ENCODE measurements around the gene CTXN1. TPM values are rescaled to one million over a fixed set of nuclear protein-coding genes. Genes with fewer than 3 reads are reported as not detected.

Gene CTXN1
- total RNA-seq, 1 experiment from 2014 or later: 54.5 TPM

DNA sequence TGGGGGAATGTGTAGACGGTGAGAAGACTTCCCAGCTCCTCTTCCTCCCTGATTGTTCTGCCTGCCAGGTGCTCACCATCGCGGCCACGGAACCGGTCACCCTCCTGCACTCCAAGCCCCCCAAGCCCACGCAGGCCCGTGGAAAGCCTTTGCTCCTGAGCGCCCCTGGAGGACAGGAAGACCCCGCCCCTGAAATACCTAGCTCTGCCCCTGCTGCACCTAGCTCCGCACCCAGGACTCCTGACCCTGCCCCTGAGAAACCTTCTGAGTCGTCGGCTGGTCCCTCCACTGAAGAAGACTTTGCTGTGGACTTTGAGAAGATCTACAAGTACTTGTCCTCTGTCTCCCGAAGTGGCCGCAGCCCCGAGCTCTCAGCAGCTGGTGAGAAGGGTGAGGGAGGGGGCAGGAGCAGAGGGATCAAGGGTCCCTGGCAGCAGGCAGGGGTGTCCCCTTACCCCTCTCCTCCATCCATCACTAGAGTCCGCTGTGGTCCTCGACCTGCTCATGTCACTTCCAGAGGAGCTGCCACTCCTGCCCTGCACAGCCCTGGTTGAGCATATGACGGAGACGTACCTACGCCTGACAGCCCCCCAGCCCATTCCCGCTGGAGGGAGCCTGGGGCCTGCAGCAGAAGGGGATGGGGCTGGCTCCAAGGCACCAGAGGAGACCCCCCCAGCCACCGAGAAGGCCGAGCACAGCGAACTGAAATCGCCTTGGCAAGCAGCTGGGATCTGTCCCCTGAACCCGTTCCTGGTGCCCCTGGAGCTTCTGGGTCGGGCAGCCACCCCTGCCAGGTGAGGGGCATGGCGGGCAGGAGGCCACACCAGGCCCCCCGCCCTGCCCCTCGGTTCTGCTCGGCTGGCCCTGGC, 3.7 kb downstream of the CTXN1 start:
- POLR2A ChIA-PET (ENCODE audit: unreplicated experiment): no interaction called here
- H3K4me3 ChIP-seq: no peak overlapping the region

DNA sequence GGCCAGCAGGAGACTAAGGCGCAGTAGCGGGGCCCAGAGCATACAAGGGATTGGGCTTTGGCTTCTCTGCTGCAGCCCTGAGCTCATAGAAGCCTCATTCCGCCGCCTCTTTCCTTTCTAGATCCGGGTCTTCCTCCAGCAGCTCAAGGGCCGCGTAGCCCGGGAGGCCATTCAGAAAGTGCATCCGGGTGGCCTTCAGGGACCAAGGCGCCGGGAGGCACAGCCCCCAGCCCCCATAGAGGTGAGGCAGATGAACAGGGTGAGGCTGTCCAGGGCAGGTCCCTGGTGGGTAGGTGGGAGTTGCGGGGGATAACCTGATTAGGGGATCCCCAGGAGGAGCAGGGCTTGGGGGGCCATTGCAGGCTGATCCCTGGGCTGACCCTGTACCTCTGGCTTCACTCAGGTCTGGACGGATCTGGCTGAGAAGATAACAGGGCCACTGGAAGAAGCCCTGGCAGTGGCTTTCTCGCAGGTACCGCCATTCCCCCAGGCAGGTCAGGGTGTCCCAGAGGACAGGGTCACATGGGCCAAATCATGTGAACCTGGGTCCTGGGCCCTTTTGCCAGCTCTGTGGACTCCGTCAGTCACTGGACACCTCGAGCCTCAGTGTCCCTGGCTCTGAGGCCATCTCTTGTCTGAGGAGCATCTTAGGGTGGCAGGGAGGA, 4.5 kb downstream of the CTXN1 start:
- H3K36me3 ChIP-seq (ENCODE audit: low read depth): no peaks in the 10 kb centered on the region
- H3K79me2 ChIP-seq (ENCODE audit: low read depth): 0 out of 2 replicates have a peak, but pooled peaks cover 5% of the 10 kb centered on the region
- H3K4me1 ChIP-seq (replicated peaks; ENCODE audit: insufficient read depth): peaks cover 23% of the 10 kb centered on the region
- peak overlapping the region; percentile 58 for H3K4me3 ChIP-seq
- peaks cover 41% of the 10 kb centered on the region for H3F3A ChIP-seq (ENCODE audit: insufficient read depth, low read depth)
- peak overlapping the region; percentile 36 for H3K27ac ChIP-seq
- POLR2A ChIA-PET (ENCODE audit: unreplicated experiment): interaction anchor here (0.6 to 1.5 kb wide), 5 partner anchors 52 to 823 kb away, joined by 3 to 13 read pairs (median 3); no protein-coding TSS in a partner anchor
- TF ChIP-seq, protein P1, sequence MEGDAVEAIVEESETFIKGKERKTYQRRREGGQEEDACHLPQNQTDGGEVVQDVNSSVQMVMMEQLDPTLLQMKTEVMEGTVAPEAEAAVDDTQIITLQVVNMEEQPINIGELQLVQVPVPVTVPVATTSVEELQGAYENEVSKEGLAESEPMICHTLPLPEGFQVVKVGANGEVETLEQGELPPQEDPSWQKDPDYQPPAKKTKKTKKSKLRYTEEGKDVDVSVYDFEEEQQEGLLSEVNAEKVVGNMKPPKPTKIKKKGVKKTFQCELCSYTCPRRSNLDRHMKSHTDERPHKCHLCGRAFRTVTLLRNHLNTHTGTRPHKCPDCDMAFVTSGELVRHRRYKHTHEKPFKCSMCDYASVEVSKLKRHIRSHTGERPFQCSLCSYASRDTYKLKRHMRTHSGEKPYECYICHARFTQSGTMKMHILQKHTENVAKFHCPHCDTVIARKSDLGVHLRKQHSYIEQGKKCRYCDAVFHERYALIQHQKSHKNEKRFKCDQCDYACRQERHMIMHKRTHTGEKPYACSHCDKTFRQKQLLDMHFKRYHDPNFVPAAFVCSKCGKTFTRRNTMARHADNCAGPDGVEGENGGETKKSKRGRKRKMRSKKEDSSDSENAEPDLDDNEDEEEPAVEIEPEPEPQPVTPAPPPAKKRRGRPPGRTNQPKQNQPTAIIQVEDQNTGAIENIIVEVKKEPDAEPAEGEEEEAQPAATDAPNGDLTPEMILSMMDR (conservative IDR thresholded peaks at IDR 0.05): no peak
- no peak for TF ChIP-seq EZH2 (IDR thresholded peaks at IDR 0.05; ENCODE audit: low read depth)
- no peak for DNase-seq
- CTCF ChIA-PET: interaction anchor here (0.5 to 2.3 kb wide), 3 partner anchors 18 to 52 kb away, joined by 3 to 20 read pairs (median 7); partner anchors contain the start of genes MAP2K7 and TIMM44
- H3K9me2 ChIP-seq (ENCODE audit: insufficient read depth): no peaks in the 10 kb centered on the region
- H3K27me3 ChIP-seq (ENCODE audit: insufficient read depth, low read depth): peaks cover 8% of the 10 kb centered on the region
- intact Hi-C loops (cut with micrococcal nuclease; ENCODE audit: unreplicated experiment): loop anchor here (2.0 to 10.0 kb wide), 2 partner anchors 51 to 247 kb away; partner anchors contain the start of gene MCEMP1
- no peaks in the 10 kb centered on the region for H3K9me3 ChIP-seq (ENCODE audit: insufficient read depth, low read depth)
- BruUV-seq (replicated peaks): TSS peak; percentile 62
- H2AFZ ChIP-seq: no peak overlapping the region
- H3K4me2 ChIP-seq: peak overlapping the region; percentile 80
- H4K20me1 ChIP-seq (ENCODE audit: insufficient read depth): no peaks in the 10 kb centered on the region; the same call in 1 of the 2 replicates

More for the DNA sequence above, 3.7 kb downstream of the CTXN1 start:
- H3K9me3 ChIP-seq (ENCODE audit: insufficient read depth, low read depth): no peaks in the 10 kb centered on the region
- no peaks in the 10 kb centered on the region for H3K9me2 ChIP-seq (ENCODE audit: insufficient read depth)
- H3K27ac ChIP-seq: no peak overlapping the region
- no TSS peak for BruUV-seq (replicated peaks)
- H2AFZ ChIP-seq: no peak overlapping the region
- 0 out of 2 replicates have a peak, but pooled peaks cover 5% of the 10 kb centered on the region for H3K79me2 ChIP-seq (ENCODE audit: low read depth)
- no peak for TF ChIP-seq EZH2 (IDR thresholded peaks at IDR 0.05; ENCODE audit: low read depth)
- TF ChIP-seq, protein P1 (conservative IDR thresholded peaks at IDR 0.05): no peak
- CTCF ChIA-PET: no interaction called here
- DNase-seq: no peak
- no peak overlapping the region for H3K4me2 ChIP-seq
- H3K4me1 ChIP-seq (replicated peaks; ENCODE audit: insufficient read depth): peaks cover 23% of the 10 kb centered on the region
- intact Hi-C loops (cut with micrococcal nuclease; ENCODE audit: unreplicated experiment): loop anchor here (2.0 to 10.0 kb wide), 2 partner anchors 51 to 247 kb away; partner anchors contain the start of gene MCEMP1
- no peaks in the 10 kb centered on the region; the same call in 1 of the 2 replicates for H4K20me1 ChIP-seq (ENCODE audit: insufficient read depth)
- peaks cover 2% of the 10 kb centered on the region for H3K27me3 ChIP-seq (ENCODE audit: insufficient read depth, low read depth)
- no peaks in the 10 kb centered on the region for H3K36me3 ChIP-seq (ENCODE audit: low read depth)
- H3F3A ChIP-seq (ENCODE audit: insufficient read depth, low read depth): peaks cover 42% of the 10 kb centered on the region
